ENCODE data around the gene CD82.

DNA sequence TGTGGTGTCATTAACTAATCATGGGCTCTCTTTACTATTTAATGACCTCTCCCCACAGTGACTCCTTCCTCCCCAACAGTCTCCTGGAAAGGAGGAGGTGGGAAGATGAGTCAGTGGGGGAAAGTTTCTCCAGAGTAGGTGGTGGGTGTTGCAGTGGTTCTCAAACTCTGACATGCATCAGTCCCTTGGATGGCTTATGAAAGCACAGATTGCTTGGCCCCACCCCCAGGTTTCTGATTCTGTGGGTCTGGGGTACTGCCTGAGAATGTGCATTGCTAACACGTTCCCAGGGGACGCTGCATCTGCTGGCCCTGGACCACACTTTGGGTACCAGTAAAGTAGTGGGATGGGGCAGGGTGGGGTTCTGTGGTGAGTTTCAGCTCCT lies 9.8 kb downstream of the CD82 start:
- TF ChIP-seq, protein P1, sequence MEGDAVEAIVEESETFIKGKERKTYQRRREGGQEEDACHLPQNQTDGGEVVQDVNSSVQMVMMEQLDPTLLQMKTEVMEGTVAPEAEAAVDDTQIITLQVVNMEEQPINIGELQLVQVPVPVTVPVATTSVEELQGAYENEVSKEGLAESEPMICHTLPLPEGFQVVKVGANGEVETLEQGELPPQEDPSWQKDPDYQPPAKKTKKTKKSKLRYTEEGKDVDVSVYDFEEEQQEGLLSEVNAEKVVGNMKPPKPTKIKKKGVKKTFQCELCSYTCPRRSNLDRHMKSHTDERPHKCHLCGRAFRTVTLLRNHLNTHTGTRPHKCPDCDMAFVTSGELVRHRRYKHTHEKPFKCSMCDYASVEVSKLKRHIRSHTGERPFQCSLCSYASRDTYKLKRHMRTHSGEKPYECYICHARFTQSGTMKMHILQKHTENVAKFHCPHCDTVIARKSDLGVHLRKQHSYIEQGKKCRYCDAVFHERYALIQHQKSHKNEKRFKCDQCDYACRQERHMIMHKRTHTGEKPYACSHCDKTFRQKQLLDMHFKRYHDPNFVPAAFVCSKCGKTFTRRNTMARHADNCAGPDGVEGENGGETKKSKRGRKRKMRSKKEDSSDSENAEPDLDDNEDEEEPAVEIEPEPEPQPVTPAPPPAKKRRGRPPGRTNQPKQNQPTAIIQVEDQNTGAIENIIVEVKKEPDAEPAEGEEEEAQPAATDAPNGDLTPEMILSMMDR (IDR thresholded peaks at IDR 0.05; ENCODE audit: low read depth, low read length), result no peak
- no peak for TF ChIP-seq EZH2phosphoT487 (IDR thresholded peaks at IDR 0.05; ENCODE audit: low read depth)

Measured in OCI-LY3 (cell line).